Hindlimb muscle (tissue), 1 donor: ENCODE results near the gene NECAP2. TPM values are rescaled to one million over a fixed set of nuclear protein-coding genes. Genes with fewer than 3 reads are reported as not detected.
"Not testable (repeated sequence)": the region's sequence is repeated elsewhere in the genome, so short reads cannot be mapped to it uniquely, and the experiment has no call there.

Experiments used
- DNase-seq: peaks from one replicate; pipeline ENCODE4 v3.0.0-alpha.2; 2013
- polyA plus RNA-seq: library from polyadenylated mRNA; unstranded; fragments of 120-200 nt; gene quantifications from one replicate; pipeline ENCODE4 v1.2.1, GENCODE V29; 2013; ENCODE audit not compliant: insufficient read length

The NECAP2 gene
- polyA plus RNA-seq, 1 donor = 40.8 TPM

DNA sequence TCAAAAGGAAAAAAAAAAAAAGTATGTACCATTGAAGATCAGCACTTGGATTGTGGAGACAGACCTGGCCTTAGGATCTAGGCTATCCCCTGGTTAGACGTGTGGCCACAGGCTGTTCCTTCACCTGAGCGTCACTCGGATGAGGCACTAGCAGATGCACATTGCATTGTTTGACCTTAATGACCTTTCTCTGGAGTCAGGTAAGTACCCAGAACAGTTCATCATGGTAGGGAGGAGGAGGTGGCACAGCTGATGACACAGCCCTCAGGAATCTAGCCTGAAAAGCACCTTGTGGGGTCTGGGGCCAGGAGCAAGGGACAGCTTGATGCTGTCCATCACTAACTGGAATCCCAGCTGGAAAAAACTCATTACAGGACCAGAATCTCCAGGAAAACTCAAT lies 21.2 kb downstream of the NECAP2 start:
- no peak for DNase-seq

DNA sequence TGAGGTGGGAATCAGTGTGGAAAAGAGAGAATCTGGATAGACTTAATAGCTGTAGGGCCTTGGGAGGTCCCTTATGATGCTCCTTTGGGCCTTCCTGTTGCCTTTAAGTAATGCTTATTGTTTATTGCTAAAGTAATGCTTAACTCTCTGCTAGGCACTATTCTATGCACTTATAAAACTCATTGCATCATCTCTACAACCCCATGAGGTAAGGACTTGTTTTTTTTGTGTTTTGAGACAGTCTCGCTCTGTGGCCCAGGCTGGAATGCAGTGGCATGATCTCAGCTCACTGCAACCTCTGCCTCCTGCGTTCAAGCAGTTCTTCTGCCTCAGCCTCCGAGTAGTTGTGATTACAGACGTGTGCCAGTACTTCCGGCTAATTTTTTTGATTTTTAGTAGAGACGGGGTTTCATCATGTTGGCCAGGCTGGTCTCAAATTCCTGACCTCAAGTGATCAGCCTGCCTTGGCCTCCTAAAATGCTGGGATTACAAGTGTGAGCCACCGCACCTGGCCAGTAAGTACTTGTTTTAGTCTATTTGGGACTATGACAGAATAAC lies 22.3 kb downstream of the NECAP2 start:
- DNase-seq = no peak

- no peak for DNase-seq
Measured at GRCh38 chr1:16464917-16465625, 24.5 kb downstream of the NECAP2 start.

- DNase-seq = no peak
Measured at GRCh38 chr1:16468558-16468957, 28.0 kb downstream of the NECAP2 start.

DNA sequence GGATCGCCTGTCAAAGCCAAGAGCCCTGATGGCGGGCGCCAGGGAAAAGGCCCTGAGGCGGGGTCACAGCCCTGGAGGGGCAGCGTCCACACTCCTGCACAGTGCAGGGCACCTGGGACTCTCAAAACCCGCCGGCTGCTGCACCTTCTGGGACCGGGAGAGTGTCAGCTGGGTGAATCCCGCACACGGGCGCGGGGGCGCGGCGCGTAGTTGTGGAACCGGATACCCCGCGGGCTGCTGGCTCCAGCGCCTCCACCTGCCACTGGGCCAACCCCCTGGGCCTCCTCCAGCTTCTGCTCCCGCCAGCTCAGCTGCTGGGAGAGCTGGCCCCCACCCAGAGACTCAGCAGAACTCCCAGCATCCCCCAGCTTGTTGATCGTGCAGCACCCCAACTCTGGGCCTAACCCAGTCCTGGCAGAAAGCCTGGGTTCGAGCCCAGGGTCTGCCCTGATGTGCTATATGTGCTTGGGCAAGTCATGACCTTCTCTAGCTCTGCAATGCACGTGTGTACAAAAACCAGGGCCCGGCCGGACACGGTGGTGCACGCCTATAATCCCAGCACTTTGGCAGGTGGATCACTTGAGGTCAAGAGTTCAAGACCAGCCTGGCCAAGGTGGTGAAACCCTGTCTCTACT lies 33.8 kb downstream of the NECAP2 start:
- no peak for DNase-seq

GRCh38 chr1:16474891-16475290 lies 34.4 kb downstream of the NECAP2 start:
- DNase-seq = not testable (repeated sequence)

GRCh38 chr1:16475771-16476770 lies 35.5 kb downstream of the NECAP2 start:
- DNase-seq = not testable (repeated sequence)

GRCh38 chr1:16478091-16478490 lies 37.6 kb downstream of the NECAP2 start:
- DNase-seq = no peak

DNA sequence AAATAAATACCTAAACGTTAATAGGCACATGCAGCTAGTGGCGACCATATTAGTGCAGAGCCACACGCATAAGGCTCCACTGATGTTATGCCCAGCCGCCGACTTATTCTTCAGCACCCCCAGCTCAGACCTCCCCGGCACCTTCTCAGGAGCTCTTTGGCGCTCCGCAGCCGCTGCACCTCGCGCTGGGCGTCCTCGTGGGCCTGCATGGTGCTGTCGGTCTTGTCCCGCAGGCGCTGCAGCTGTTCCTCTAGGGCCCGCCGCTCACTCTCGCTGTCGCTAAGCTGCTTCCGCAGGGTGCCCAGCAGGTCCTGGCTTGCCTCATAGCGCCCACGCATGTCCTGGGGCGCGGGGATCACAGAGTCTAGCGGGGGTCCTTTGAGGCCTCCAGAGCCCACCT lies 42.6 kb downstream of the NECAP2 start:
- not testable (repeated sequence) for DNase-seq

- DNase-seq = not testable (repeated sequence)
Measured at GRCh38 chr1:16483639-16484500, 43.3 kb downstream of the NECAP2 start.

- no peak for DNase-seq
Measured at GRCh38 chr1:16484501-16484835, 43.9 kb downstream of the NECAP2 start.

DNA sequence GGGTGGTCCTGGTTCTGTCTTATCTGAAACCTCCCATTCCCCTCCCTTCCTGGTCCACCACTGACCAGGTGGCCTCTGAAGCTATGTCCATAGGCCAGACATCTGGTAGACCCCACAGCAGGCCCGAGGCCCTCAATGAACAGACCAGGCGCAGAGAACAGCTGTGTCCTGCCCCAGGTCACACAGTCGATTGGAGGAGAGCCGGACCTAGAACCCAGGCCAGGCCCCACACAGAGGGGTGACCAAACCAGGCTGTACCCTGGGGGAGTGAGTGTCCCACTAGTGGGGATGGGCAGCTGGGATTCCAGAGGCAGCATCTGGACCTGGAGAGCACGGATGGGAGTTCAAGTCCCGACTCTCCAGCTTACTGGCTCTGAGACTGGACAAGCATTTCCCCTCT lies 44.4 kb downstream of the NECAP2 start:
- DNase-seq = no peak

DNA sequence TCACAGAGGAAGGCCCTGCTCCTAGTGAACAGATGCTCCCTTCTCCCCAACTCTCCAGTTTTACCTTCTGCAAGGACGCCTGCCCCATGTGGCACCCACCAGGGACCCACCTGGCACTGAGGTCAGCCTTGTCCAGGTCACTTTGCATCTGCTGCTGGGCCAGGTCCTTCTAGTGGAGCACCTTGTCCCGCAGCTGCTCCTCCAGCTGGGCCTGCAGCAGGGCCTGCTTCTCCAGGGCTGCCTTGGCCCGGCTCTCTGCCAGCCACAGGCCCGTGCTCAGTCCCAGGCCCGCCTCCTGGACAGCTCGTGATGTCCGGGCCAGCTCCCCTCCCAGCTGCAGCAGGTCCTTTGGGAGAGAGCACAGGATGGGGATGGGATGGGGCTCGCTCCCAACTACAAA lies 45.8 kb downstream of the NECAP2 start:
- DNase-seq = not testable (repeated sequence)

DNA sequence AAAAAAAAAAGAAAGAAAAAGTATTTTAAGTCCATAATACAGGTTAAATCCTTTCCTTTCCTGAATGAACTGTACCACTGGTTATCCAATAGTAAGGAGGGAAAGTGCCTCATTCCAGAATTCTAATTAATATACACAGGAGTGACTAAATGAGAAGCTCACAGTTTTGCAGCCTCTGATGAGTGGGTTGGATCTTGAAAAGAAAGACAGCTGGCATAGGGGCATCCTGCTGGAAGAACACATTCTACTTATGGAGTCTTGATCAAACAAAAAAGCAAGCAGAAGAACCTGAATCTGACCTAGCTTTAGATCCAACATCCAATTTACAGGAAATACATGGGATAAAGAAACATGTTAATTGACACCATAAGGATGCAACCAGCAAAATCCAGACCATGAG lies 46.5 kb downstream of the NECAP2 start:
- DNase-seq = not testable (repeated sequence)

DNA sequence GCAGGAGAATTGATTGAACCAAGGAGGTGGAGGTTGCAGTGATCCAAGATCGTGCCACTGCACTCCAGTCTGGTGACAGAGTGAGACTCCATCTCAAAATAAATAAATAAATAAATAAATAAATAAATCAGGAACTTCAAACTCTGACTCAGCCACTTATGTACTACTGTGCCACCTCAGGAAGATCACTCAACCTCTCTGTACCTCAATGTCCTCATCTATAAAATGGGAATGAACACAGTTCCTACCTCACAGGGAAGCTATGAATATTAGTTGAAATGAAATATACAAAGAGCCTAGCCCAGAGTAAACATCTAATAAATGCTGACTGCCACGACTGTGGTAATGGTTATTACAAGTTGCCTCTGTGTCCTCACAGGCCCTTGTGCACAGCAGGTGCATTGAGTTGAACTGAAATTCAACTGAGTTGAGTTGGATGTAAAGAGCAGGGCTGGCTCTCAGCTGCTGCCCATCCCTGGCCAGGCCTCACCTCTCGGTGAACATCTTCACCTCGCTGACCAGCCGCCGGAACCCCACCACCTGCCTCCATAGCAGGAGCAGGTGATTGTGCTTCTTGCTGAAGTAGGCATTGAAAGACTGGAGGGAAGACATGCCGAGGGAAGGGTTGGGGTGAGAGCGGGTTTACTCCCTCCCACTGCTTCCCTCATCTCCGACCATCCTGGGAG lies 48.8 kb downstream of the NECAP2 start:
- not testable (repeated sequence) for DNase-seq

GRCh38 chr1:16491056-16491675 lies 50.6 kb downstream of the NECAP2 start:
- DNase-seq = no peak

GRCh38 chr1:16492937-16493336 lies 52.4 kb downstream of the NECAP2 start:
- not testable (repeated sequence) for DNase-seq

GRCh38 chr1:16493731-16494130 lies 53.2 kb downstream of the NECAP2 start:
- not testable (repeated sequence) for DNase-seq

- DNase-seq = not testable (repeated sequence)
Measured at GRCh38 chr1:16497474-16497904, 57.0 kb downstream of the NECAP2 start.

DNA sequence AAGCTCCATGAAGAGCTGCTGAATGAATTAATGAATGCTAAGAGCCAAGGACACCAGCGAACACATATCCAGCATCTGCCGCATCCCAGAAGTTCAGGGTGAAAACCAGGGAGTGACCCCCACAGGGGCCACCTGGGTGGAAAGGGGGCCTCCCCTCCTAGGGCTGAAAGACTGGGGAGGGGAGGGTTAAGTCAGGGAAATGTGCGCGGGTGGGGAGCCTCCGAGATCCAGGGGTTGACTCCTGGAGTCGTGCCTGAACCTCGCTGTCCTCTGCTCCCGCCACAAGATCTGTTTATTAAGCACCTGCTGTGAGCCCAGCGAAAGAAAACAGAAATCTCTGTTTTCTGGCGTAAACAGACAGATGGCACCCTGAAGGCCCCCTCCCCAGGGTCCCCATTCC lies 57.5 kb downstream of the NECAP2 start:
- not testable (repeated sequence) for DNase-seq
